TTC549 (cell line): Measurements from ENCODE around the gene SYNGR1.

ENCODE experiments used
- FAIRE-seq: peaks from 2 replicates; lab custom pipeline; 2012; peaks lifted over from hg19 to GRCh38; lab: Jason Lieb, UNC

The SYNGR1 gene

GRCh38 chr22:39349967-39350726, at the start of gene SYNGR1:
SYNGR1 (plus strand) TSS chr22:39349991; CDS start chr22:39350011, 20 bp downstream.
- no peak for FAIRE-seq

GRCh38 chr22:39300186-39300830, 49.5 kb upstream of the SYNGR1 start:
- no peak for FAIRE-seq

DNA sequence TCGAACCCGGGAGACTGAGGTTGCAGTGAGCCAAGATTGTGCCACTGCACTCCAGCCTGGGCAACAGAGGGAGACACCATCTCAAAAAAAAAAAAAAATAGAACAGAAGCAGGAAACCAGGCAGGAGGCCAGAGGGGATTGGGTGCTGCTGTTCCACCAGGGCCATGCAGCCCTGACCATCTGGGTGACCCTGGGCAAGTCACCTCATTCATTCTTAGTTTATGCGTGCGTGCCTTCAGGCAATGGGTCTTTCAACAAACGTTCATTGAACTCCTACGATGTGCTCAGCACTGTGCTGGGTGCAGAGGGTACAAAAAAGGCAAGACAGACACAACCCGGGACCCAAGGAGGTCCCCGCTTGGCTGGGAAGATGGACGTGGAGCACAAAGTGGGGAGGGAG, 48.7 kb upstream of the SYNGR1 start:
- no peak for FAIRE-seq

DNA sequence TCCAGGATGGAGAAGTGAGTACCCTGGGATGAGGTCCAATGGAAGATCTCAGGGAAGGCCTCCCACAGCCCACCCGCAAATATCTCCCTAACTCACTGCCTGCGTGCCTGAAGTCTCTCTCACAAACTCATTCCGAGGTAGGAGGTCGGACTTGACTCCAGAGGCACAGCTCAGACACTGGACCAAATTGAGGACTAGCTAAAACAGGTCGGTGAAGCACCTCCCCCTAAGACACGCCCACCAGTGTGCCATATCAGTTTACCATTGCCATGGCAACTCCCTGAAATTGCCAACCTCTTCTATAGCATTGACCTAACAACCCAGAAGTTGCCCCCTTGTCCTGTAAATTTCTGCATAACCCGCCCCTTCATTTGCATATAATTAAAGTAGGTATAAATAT, 47.9 kb upstream of the SYNGR1 start:
- no peak for FAIRE-seq

DNA sequence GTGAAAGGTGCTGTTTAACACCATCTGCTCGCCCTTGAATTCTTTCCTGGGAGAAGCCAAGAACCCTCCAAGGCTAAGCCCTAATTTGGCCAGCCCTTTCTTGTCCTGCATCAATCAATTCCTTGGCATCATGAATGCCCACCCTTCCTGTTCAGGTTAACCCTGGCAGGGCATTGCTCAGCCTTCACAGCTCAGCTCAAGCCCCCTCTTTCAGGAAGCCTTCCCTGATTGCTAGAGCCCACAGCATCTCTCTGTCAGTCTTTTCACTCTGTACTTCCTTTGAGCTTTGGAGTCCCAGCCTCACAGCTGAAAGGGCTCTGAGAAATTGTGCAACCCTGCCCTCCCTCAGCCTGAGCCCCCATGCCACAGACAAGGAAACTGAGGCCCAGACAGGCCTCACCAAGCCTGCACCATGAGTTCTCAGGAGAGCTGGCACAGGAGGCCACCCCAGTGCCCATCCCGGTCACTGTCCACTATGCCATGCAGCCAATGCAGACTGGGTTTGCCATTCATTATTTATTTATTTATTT, 47.3 kb upstream of the SYNGR1 start:
- no peak for FAIRE-seq

DNA sequence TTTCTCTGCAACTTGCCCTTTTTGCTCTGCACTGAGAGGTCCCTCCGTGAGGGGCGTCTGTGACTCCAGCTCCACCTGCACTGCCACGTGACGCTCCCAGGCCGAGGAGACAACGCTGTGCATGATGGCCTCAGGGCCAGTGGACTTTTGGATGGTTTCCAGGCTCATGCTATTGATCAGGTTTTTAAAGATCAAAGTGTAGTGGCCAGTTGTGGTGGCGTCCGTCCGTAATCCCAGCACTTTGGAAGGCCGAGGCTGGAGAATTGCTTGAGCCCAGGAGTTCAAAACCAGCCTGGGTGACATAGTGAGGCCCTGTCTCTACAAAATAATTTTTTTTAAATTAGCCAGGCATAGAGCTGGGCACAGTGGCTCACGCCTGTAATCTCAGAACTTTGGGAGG, 46.4 kb upstream of the SYNGR1 start:
- no peak for FAIRE-seq

GRCh38 chr22:39303892-39304671, 45.7 kb upstream of the SYNGR1 start:
- FAIRE-seq: no peak

DNA sequence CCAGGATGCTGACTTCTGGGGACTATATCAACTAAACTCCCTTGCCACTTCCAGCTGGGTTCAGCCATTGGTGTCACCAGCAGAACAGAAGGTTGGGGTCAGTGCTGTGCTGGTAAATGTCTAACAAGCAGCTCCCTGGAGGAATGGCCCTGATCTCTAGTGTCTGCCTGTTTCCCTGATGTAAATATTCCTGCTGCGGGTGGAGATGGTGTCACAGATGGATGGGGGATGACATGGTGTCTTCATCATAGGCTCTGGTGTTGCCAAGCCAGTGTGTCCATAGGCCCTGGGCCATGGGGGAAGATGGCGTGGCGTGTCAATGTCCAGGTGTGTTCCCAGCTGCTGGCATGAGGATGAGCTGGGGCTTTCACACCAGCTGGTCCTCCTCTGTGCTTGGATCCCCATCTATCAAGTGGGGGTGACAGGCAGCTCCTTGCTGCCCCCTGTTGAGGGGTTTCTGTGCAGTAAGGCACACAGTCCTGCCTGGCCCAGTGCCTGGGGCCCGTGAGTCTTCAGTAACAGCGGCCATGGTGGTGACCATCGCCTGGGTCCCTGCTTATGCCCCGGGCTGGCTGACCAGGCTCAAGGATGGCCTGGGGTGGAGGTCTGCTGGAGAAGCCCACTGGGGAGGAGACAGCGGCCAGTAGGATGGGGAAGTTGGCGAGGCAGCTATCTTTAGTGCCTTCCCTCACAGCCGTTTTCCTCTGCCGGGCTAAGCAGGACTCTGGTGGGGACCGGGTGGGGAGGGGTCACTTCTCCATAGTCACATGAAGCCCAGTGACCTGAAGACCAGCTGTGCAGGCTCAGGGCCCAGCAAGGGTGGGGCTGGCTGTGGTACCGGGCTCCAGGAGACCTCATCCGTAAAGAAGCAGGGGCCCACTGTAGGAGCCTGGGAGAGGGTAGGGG, 43.1 kb upstream of the SYNGR1 start:
- FAIRE-seq: no peak

DNA sequence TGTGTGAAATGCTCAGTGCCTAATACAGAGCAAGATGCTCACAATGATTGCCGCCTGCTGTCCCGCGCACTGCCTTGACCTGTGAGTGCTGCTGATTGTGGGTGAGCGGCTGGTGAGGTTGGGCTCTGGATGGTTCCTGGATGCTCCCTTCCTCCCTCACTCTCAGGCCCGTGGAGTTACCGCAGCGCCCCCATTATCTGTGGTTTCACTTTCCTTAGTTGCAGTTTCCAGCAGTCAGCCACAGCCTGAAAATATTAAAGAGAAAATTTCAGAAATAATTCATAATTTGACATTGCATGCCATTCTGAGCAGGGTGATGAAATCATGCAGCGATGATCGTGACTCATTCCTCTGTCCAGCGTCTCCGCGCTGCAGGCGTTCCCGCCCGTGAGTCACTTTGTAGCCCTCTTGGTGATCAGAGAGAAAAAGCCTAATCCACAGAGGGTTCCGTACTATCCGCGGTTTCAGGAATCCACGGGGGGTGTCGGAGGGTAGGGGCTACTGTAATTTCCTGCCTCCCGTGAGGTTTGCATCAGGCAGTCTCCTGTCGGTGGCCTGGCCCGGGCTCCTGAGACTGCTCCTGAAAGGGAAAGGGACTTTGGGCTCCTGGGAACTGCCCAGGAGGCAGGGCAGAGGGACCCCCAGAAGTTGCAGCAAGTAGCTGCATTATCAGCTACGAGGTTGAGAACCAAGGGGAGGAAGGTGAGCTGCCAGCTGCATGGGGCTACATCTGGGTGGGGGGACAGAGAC, 41.0 kb upstream of the SYNGR1 start:
- FAIRE-seq: no peak

- FAIRE-seq: no peak
Observed at GRCh38 chr22:39309364-39309861, 40.4 kb upstream of the SYNGR1 start.

- FAIRE-seq: no peak
Observed at GRCh38 chr22:39309881-39310714, 39.7 kb upstream of the SYNGR1 start.

DNA sequence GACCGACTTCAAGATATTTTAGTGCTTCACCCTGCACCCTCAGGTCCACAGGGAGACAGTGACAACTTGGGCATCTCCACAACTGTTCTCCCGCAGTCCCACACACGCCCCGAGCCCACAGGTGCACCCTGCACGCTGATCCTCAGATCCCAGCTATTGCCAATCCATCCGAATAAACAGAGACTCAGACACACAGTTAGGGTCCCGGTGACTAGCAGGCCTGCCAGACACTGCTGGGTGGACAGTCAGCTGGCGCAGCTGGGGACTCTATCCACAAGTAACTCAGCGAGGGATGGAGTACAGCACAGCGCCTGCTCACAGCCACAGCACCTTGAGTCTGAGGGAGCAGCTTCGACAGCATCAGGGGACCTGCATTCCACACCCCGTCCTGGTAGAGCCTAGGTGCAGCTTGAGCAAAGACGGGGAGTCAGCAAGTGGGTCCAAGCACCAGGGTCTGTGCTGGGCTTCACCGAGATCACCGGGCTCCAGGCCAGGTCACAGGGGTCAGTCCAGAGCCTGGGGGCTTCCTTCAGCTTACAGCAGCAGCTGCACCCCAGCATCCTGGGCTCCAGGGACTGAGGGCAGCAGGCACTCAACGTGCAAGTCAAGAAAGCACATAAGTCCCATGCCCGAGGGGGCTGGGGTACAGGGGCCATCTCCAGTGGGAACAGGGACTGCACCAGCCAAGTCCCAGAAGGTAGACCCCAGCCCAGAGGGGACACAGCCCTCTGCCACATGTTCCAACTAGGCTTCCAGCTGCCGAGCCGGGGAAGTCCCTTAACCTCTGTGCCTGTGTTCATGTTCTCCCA, 38.0 kb upstream of the SYNGR1 start:
- no peak for FAIRE-seq

DNA sequence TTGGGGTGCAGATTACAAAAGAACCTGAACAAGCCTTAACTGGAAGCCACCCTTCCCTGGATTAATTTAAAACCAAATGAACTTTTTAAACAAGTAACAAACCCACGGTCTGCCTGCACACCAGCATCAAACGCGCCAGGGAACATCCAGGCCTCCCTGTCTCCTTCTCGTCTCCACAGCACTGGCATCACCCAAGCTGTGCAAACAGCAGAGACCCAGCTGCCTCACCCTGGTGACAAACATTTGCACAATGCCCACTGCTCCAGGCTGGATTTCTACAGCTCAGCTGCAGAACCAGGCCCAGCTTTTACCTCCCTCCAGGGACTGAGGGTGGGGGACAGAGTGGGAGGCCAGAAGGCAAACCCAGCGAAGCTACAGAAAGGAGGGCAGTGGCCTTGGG, 37.4 kb upstream of the SYNGR1 start:
- no peak for FAIRE-seq

DNA sequence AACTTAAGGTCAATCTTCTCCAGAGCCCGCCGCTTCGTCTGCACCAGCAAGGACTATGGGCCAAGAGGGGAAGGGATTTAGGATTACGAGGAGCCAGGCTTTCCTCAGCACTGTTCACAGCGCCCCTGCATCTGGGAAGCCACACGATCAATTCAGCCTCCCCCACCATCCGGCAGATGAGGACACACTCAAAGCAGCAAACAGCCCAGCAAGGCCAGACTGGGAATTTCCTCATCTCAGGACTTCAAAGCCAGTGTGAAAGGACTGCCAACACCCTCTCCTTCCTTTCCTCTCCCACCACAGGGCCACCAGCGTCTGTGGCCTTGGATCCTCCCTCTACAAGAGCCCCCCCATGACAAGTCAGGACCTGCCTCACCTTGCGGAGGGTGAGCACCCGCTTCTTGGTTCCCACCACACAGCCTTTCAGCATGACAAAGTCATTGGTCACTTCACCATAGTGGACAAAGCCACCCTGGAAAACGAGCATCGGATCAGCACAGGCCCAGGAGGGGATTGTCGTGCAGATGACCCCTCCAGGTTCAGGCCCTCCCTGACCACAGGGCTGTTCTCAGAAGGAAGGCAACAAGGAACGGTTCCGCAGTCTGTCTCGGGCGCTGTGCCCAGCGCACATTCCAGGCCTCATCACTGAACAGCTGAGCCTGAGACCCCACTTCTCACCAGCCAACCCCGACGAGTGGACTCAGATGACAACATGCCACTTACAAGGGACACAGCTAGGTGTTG, 36.4 kb upstream of the SYNGR1 start:
- no peak for FAIRE-seq

GRCh38 chr22:39314251-39314971, 35.4 kb upstream of the SYNGR1 start:
- no peak for FAIRE-seq

DNA sequence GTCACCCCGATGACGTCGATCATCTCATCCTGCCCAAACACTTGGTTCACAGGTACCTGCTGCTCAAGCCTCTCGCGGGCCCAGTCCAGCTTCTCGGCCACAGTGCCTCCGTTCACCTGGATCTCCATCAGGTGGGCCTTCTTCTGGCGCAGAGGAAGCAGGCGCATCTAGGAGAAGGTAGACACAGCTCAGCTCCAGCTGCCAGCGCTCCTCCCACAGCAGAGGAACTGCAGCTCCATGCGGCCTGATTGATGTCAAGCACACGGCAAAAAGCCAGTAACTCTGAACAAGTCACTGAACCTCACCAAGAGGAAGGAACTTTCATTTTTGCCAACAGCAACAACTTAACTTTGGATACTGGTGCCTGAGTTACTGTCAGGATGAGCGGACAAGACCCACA, 34.4 kb upstream of the SYNGR1 start:
- FAIRE-seq: no peak

DNA sequence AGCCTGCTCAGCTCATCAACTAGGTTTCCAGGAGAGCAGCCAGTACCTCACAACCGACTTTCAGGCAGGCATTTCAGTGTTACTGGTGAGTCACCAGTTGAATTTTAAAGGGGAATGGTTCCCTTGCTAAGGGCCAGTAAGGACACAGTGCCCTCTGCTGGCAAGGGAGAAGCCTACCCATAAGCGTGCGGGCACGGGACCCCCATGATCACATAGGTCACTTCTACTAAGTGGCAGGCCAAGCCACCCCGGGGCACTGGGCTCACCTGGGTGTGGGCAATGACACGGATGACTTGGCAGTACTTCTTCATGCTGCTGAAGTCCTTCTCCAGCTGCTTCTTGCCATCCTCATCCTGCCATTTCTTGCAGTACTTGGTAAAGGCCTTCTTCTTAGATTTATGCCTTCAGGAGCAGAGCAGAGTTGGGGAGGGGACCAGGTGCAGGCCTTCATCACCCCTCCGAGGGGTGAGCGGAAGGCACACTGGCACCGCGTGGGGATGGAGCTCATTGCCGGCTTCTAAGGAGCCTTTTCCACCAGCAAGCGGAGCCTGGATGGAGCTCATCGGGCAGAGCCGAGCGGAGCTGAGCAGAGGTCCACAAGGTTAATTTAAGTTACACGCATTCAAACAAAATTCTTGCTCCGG, 33.2 kb upstream of the SYNGR1 start:
- FAIRE-seq: no peak
